H54 (cell line): ENCODE data around the gene MYO3B.
A peak's percentile ranks its signal among the peaks of the same experiment; 100 is the strongest.

ENCODE experiments used
- DNase-seq: peaks from one replicate; pipeline ENCODE4 v3.0.0; 2011; ENCODE audit warnings: low spot score, mixed read lengths; ENCODE audit not compliant: insufficient read length
- FAIRE-seq: peaks from 3 replicates; lab custom pipeline; 2011; peaks lifted over from hg19 to GRCh38; lab: Jason Lieb, UNC
- POLR2A ChIP-seq: IDR thresholded peaks from 2 replicates; pipeline ENCODE4 v1.6.1; 2011; ENCODE audit warnings: low read depth, mild to moderate bottlenecking, low read length

MYO3B gene

DNA sequence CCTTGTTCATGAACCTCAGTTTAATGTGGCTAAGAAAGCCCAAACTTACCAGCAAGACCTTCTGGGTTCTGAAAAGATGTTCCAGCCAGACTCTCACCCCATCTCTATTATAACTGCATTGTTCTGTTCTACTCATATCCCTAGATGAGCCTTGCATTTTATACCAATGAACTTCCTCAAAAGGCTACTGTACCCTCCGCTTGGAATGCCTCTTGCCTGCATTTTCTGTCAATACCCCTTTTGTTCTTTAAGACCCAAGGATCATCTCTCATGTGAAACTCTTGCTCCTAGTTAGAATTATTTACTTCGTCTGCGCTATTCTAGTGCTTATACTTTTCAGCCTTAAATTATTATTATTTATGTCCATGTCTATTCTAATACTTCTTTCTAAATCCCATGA lies 181.5 kb downstream of the MYO3B start:
- FAIRE-seq: no peak
- TF ChIP-seq POLR2A: no peak

DNA sequence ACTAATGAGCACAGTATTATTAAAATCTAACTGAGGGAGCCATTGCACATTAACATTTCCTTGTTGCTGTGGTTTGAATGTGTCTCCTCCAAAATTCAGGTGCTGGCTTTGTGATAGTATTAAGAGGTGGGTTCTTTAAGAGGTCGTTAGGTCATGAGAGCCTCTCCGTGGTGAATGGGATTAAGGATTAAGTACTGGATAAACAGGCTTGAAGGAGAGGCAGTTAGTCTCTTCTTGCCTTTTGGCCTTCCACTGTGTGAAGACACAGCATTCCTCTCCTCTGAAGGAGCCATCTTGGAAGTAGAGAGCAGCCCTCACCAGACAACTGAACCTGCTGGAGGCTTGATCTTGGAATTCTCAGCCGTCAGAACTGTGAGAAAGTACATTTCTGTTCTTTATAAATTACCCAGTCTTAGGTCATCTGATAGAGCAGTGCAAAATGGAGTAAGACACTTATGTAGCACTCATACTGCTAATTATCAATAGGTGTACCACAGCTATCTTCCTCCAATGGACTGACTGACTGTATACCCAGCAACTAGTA lies 182.7 kb downstream of the MYO3B start:
- DNase-seq: no peak
- no peak for FAIRE-seq
- no peak for TF ChIP-seq POLR2A

More for the DNA sequence above, 181.5 kb downstream of the MYO3B start:
- DNase-seq: no peak

DNA sequence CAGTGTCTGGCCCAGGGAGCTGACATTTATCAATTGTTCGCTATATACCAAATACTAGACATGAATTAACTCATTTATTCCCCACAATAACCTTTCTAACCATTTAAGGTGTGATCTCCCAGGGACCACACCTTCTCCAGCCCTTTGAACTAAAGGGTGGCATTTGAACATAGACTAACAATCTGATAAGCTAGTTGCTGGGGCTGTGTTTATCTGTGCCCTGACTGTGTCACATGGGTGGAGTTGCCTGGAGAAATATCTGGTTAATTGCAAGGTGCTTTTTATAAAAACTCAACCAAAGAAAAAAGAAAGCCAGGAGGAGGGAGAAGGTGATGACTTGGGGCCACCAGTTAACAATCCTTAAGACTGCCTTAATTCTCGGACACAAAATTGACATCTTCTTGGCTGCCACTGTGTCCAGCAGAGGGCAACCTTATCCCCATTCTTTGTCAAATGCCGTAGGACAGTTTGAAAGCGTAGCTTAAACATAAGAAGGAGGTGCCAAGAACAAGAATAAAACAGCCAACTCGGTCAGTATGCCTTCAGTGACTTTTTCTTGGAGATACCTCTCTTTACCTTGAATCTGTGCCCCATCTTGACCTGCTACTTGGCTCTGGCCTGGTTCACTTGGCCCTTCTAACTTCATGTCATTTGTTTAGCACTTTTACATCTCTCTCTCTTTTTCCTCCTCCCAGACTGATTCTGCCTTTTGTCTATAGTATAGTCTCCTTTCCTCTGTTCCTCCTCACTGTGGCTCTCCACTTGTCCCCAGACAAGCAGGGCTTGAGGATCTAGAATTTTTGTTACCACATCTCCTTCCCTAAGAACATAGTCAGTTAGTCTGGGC lies 183.4 kb downstream of the MYO3B start:
- peak; percentile 90 for FAIRE-seq
- peak; percentile 12 for DNase-seq
- no peak for TF ChIP-seq POLR2A

DNA sequence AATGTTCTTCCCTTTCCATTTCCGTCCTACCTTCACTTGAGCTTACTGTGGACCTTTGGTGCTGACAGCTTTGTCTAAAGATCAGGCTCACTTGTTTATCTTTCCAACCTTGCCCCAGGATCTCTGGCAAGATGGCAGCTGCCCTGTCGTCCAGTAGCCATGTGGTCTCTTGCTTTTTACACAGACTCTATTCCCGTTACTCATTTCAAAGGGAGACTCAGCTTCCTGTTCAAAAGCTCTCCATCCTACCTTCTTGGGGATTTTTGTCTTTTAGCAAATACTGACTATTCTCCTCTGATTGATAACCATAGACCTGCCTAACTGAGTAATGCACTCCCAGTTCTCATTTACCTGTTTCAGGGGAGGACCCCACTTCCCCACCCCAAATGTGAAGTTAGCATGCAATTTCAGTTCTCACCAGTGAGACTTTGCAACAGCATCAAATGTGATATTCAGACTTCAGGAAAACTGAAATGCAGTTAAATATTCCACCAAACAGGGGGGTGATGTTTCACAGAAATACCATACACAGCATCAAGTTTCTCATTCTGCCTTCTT lies 184.4 kb downstream of the MYO3B start:
- FAIRE-seq (no peak), DNase-seq (no peak)
- TF ChIP-seq POLR2A: no peak

DNA sequence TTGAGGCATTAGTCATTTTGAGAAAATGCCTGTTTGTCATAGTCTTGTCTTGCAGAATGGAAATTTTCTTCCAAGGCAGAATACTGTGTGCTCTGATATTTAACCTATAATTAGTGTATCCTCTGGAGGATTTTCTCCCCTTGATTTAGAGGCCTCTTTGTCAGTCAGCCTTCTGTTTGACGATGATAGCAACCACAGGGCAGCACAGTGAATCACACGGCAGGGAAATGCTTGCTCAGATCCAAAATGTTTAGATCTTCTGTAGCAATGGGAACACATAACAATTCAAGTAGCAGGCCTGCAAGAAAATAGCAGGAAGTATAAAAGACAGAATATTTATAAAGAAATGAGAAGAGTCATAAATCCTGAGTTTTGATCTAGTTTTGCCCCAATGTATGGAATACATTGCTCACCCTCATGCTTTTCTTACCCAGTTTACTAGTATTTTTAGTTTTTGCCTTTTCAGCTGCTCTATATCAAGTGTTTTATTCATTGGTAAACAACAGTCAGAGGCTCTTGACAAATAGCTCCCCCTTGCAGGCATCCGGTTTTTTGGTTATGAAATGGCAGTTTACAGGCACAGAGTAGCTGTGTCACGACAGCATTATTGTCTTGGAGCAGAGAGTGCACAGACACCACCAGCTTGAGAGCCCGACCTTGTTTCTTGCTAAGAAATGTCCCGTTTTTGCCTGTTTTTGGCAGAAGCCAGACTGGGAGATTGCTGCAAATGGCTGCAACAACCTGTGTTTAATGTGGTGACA lies 185.1 kb downstream of the MYO3B start:
- DNase-seq (no peak), FAIRE-seq (no peak)

DNA sequence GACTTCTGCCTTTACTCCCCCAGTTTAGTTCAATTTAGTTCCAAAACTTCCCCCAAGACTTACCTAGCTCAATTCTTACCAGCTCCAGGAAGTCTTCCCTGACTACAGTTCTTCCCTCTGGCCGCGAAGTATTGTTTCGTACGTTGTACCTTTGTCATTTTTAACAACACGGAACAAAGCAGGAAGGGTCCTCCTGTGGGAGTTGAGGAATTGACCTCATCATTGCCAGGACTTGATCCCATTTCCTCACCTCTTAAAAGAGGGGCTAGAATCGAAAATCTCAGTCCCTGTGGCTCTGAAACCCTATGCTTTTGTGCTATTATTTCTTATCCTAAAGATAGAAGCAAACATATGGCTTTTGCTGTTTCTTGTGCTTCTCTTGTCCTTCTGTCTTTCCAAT lies 187.1 kb downstream of the MYO3B start:
- DNase-seq (no peak), FAIRE-seq (no peak)
- no peak for TF ChIP-seq POLR2A

More for the DNA sequence above, 185.1 kb downstream of the MYO3B start:
- no peak for TF ChIP-seq POLR2A

DNA sequence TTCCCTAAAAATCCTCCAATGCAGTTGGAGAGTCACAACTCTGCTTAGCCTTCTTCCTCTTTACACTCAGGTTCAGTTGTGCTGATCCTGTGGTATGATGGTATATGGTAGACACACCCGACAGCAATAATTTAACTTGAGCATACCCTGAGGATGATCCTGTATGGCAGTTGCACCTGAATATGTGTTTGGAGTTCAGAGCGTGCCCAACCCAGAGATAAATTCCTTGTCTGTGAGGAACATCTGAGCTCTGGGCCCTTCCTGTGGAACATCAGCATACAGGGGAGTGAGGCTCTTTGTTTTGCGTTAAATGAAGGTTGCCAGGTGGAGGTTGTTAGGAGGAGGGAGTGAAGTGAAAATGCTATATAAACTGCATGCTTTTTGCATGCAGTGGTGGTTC lies 187.7 kb downstream of the MYO3B start:
- FAIRE-seq: no peak
- DNase-seq: no peak
- no peak for TF ChIP-seq POLR2A

DNA sequence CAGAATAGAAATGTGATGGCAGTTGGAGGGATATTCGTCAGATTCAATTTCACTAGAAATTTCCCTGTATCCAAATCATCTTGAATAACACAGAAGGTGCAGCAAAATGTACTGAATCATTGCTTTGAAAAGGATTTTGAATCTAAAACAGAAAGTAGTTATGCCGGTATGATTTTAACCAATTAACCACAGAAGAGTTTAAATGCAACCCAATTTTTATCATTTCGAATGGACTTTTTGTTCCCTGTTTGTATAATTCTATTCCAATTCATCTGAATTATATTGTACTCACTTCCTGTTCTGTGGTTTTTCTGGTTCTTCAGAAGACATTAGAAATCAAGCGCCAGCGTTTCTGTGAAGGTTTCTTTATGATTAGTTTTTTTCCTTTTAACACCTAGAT lies 190.4 kb downstream of the MYO3B start:
- no peak for DNase-seq
- no peak for TF ChIP-seq POLR2A
- FAIRE-seq: no peak

DNA sequence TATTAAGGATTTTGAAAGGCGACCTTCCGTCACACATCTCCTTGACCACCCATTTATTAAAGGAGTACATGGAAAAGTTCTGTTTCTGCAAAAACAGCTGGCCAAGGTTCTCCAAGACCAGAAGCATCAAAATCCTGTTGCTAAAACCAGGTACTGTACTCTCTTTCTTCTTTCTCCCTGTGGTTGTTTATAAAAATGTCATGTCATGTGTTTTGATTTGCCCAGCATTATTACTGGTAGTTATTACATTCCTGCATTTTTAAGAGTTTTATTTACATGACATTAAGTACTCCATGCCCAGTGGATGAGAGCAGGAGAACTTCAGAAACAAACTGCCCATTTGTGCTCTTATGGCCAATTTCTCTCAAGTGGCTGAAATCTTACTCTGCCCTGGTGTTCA lies 191.3 kb downstream of the MYO3B start:
- TF ChIP-seq POLR2A: no peak
- DNase-seq: no peak
- no peak for FAIRE-seq

DNA sequence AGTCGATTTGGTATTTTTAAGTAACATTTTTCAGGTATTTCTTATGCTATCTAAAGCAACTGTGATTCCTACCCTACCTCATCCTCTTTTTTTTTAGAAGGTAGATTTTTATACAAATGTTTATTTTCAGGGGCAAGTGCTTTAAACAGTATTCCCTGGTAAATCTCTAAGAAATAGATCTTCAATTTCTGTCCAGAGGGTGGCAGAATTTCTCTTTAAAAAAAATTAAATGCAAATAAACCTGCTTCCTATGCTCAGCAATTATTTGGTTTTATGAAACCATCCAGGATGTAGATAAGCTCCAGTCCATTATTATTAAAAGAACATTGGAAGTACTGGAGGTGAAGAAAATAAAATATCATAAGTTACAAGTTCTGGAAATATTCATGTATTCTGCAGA lies 191.9 kb downstream of the MYO3B start:
- no peak for TF ChIP-seq POLR2A

DNA sequence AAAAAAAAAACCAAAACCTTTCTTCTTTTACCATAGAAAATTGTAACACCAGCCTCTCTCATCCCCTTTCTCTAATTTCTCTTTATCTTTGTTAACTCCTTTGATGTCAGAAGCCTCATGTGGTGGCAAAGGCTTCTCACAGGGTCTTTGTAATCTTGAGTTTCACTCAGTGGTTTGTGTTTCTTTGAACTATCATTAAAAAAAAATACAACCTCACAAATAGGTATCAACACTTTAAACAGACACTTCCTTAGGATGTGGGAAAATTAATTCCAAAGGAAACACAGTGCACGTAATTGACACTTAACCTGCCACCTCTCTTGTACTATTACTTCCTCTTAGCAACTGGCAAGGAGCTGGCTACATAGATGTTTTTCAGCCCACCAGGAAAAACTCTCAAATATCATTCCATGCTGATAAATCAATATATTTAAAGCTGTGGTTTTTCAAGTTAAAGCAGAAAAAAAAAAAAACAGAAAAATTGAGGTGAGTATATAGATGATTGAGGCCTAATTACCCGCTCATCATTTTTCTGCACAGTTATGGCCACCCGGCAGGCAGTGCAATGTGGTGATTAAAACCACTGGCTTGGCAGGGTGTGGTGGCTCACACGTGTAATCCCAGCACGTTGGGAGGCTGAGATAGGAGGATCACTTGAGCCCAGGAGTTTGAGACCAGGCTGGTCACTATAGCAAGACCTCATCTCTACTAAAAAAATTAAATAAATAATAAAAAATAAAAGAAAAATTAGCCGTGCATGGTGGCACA lies 193.5 kb downstream of the MYO3B start:
- no peak for TF ChIP-seq POLR2A
- DNase-seq (no peak), FAIRE-seq (no peak)

More for the DNA sequence above, 191.9 kb downstream of the MYO3B start:
- FAIRE-seq (no peak), DNase-seq (no peak)

DNA sequence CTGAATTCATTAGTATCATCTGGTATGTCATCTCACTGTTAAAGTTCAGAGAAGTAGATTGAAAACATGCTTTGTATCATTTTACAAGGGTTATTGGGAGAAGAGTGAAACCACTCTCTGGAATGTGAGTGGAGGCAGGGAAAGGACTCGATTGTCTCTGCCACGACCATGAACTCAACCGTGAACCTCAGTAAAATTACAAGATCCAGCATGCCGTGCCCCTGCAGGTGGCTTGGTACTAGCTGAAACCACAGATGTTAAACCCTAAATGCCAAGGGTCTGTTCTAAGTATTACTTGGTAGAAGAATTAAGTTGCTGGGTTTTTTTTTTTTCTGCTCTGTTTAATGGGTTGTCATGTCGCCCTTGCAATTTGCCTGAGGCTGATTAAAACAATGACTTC lies 197.2 kb downstream of the MYO3B start:
- TF ChIP-seq POLR2A: no peak
- FAIRE-seq: no peak
- DNase-seq: no peak

DNA sequence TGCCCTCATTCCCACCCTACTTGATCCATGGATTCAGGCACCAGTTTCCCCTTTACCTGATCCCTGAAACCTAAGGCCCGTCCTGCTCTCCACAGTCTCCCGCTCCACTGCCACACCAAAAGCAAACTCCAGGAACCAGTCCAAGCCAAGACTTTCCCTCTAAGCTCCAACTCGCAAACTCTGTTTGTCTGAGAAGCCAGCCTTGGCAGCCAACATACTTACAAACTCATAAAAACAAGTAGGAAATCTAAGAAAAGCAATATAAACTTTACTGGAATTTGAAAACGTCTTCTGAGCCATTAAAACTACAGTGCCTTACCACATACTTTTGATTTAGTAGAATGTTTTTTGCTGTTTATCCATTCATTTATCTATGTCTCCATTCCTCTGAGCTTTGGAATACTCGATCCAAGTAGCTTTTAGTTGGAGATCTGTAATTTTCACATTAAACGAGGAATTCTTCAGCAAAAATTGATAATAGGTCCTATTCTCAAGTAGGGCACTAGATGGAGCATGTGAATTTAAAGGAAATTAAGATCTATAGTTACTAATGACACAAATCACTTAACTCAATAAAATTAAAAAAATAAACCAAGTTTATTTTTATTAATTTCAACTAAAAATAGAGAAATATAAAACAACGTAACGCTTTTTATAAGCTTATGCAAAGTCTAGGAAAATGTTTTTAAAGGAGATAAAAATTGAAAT lies 199.7 kb downstream of the MYO3B start:
- DNase-seq: no peak
- FAIRE-seq: no peak
- TF ChIP-seq POLR2A: no peak
